HG02884 (cell line): Measurements from ENCODE around the gene SCN4A.
"Not testable (repeated sequence)": the region's sequence is repeated elsewhere in the genome, so short reads cannot be mapped to it uniquely, and the experiment has no call there.

Source experiments
- ATAC-seq: cut with Tn5 transposase; IDR thresholded peaks from one replicate; pipeline ENCODE4 v1.9.1; 2021; ENCODE audit warnings: mild to moderate bottlenecking, moderate library complexity; ENCODE audit not compliant: unreplicated experiment

The SCN4A gene

DNA sequence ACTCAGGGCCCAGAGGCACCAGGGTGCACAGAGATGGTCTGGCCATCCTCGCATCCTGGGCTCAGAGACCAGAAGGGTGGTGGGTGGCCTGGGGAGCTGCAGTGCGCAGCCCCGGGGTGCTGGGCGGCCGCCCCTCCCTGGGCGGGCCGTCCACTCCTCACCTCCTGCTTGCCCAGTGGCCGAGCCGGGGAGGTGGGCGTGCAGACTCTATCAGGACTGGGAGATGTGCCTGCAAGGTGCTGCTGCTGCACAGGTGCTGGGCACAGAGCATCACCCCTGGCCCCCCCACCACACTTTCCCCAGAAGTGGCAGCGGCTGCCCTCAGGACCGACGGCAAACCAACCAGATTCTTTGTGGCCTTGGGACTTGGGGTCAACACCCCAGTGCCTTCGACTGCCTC lies at the start of gene SCN4A:
TSS of gene SCN4A (minus strand) at position 123 of the 400 bp plus-strand sequence. CDS start at position 46, 77 bp downstream.
- ATAC-seq = no peak

DNA sequence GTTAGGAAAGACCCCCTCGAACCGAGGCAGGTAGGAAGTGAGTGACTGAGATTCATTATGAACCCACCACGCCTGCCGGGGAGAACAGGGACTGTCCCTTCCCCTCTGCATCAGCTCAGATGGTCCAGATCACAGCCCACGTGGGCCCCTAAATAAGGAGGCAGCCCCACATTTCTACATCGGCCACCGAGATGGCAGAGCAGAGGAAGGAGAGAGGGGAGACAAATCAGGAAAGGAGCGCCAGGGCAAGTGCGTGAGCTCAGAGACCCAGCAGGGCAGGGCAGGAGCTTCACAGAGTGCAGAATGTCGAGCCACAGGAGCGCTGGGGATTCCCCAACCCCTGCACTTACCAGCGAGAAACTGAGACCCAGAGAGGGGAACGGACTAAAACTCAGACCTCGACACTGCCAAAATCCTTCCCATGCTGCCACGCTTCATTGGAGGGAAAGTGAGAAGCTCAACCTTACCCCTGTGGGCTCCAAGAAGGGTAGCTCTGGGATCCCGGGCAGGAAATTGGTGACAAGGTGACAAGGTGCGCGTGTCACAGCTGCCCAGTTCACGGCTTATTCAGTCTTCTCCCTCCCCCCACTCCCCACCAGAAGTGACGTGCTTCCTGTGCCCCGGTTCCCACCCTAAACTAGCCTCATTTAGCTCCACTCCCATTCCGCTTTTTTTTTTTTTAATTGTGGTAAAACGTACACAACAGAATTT lies 47.5 kb upstream of the SCN4A start, which contains the start of gene ICAM2:
TSS of gene ICAM2 (minus strand) at position 578 of the 711 bp plus-strand sequence. CDS start 13,942 bp downstream, outside the sequence.
- peak; percentile 48 for ATAC-seq

DNA sequence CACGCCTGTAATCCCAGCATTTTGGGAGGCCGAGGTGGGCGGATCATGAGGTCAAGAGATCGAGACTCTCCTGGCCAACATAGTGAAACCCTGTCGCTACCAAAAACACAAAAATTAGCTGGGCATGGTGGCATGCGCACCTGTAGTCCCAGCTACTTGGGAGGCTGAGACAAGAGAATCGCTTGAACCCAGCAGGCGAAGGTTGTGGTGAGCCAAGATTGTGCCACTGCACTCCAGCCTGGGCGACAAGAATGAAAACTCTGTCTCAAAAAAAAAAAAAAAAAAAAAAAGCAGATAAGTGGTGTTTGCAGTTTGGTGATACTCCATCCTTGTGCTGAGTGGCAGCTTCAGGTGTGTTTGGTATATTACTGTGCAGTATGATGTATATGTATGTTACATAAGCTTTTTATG lies 46.8 kb upstream of the SCN4A start:
- ATAC-seq = not testable (repeated sequence)

DNA sequence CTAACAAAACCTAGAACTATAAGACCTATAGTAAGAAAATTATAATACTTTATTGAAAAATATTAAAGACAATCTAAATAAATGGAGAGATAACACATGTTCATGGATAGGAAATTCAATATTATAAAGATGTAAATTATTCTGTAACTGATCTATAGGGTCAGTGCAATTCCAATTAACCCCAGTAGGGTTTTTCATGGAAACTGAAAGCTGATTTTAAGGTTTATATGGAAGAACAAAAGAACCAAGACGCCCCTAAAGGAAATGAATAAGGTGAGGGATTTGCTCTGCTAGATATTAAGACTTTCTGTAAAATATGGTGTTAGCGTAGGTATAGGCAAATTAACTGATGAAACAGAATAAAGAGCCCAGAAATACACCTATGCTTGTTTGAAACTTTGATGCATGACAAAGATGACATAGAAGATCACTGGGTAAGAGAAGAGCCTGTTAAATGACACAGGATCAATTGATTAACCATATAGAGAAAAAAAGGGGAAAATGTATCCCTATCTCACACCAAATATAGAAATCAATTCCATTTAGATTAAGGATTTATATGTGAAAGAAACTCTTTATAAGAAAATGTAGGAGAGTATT lies 44.8 kb upstream of the SCN4A start:
- ATAC-seq = no peak

DNA sequence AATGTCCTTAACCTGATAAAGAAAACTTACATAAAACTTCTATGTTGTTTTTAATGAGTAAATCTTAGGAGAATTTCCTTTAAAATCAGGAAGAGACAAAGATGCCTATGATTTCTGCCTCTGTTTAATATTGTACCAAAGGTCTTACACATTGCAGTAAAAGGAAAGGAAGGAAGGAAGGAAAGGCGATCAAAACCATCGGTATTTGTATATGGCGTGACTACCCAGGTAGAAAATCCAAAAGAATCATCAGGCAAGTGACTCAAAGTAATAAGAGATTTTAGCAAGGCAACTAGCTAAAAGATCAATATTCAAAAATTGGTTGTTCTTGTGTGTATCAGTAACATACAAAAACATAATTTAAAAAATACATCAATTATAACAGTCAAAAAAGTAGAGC lies 44.3 kb upstream of the SCN4A start:
- no peak for ATAC-seq

DNA sequence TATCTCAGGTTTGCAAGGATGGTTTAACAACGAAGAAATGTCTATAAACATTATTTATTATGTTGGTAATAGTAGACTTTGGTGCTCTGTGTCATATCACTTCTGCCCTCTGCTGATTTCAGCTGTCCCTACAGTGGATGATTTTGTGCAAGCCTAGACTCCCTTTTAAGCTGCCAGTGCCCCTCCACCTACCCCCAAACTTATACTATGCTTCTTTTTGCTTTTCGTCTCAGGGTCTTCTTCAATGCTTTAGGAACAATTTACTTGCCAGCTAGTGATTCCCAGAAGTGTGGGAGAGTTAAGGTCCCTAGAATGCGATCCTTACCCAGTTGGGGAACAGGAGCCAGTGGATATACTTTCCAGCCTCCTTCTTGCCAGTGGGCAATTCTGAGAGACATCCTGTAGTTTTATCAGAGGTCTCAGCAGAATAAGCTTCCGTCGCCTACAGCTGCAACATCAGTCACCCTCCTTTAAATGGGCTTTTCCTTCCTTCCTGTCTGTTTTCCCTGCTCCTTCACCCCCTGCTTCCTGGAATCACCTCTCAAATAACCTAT lies 43.6 kb upstream of the SCN4A start:
- no peak for ATAC-seq

DNA sequence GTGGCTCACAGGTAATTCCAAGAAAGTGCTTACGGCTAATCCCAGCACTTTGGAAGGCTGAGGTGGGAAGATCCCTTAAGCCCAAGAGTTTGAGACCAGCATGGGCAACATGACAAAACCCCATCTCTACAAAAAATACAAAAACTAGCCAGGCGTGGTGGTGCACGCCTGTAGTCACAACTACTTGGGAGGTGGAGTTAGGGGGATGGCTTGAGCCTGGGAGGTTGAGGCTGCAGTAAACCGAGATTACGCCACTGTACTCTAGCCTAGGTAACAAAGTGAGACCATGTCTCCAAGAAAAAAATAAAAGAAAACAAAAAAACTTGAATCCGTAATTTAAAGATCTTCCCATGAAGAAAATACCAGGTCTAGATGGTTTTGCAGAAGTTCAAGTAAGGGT lies 42.7 kb upstream of the SCN4A start:
- no peak for ATAC-seq

DNA sequence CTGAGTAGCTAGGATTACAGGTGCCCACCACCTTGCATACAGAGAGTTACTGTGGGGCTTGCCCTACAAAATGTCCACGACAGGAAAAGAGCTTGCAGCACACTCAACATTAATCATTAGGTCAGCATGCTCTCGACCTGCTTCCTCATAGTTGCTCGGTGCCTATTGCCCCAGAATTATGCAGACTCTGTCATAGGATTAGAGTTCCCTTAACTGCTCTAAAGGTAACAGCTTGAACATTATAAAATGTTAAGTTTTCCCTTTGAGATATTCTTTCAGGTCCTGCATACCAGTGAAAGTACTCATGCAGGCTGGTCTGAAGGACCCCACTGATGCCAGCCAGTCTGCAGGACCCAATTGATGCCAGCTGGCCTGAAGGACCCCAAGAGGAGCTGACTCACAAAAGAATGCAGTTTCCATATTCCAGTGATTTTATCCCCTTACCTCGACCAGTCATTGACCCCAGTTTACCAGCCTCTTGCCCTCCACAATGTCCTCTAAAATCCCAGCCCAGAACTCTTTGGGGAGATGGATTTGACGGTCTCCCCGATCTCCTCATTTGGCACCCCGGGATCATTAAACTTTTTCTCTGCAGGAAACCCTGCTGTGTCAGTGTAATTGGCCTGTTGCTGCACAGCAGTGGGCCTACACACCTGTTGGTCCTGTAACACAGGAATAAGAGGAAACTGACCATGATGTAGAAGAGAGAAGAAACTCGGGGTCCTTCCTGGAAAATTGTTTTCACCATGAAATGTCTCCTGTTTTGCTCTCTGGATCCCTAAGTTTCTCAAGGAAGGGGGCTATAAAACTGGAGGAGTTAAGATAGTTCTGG lies 37.1 kb upstream of the SCN4A start:
- no peak for ATAC-seq

DNA sequence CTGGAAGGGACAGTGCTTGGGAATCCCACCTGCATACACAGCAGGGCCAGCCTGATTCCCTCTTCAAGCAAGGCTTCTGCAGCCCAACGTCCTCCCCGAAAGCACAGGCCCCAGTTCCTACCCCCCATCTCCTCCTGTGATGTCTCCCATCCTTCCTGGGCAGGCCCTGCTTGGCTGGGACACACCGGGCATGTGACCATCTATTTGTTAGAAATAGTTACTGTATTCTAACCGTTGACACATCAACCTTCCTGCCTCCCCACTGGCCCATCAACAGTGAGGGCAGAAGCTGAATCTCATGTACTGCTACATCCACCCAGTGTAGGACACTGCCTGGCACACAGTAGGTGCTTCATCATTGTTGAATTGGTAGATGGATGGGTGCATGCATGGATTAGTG lies 36.1 kb upstream of the SCN4A start:
- no peak for ATAC-seq

DNA sequence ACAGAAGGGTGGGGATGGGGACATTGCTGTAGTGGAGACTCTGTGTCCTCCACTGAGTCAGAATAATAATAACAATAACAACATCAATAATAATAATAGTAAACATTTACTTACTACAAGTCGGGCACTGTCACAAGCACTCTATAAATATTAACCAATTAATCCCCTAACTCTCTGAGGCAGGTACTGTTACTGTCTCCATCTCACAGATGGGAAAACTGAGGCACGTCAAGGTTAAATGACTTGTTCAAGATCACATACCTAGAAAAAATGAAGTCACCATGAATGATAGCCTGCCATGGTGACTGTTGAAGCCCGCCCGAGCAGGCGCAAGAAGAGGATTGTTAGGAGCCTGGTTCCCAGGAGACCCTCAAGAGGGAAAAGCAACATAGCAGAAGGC lies 35.6 kb upstream of the SCN4A start:
- no peak for ATAC-seq

DNA sequence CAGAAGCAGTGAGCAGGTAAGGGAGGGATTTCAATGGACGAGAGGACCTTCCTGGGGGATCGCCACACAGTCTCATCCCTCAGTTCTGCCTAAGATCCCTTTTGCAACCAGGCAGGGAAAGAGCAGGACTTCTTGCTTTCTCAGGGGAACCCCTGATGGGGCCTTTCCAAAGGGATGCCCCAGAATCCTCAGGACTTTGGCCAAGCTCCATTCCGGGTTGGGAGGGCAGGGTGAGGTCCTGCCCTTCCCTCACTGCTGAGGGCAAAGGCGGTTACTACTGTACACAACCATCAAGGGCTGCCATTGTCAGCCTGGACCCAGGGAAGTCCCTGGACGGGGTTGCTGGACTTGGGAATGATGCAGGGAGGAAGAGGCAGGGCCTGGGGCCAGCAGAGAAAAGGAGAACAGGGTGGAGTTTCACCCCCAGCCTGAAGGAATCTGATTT lies 35.1 kb upstream of the SCN4A start:
- ATAC-seq = no peak

DNA sequence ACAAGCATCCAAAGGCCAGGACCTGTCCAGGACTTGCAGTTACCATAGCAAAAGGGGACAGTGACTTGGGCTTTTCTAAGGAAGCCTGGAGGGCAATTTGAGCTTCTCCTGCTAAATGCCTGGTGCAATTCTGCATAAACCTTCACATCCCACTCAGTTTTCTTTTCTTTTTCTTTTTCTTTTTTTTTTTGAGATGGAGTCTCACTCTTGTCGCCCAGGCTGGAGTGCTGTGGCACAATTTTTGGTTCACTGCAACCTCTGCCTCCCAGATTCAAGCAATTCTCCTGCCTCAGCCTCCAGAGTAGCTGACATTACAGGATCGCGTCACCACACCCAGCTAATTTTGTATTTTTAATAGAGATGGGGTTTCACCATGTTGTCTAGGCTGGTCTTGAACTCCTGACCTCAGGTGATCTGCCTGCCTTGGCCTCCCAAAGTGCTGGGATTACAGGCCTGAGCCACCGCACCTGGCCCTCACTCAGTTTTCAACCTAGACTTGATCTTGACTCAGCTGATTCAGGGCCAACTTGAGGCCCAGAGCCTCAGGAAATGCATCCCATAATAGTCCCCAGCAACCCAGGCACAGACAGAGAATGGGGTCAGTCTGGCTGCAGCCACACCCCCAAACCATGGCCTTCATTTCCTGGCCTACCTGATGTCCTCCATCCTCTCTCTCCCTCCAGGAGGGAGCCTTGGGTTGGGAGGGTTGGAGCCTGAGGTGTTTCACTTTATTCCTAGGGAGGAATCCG lies 34.5 kb upstream of the SCN4A start:
- not testable (repeated sequence) for ATAC-seq

DNA sequence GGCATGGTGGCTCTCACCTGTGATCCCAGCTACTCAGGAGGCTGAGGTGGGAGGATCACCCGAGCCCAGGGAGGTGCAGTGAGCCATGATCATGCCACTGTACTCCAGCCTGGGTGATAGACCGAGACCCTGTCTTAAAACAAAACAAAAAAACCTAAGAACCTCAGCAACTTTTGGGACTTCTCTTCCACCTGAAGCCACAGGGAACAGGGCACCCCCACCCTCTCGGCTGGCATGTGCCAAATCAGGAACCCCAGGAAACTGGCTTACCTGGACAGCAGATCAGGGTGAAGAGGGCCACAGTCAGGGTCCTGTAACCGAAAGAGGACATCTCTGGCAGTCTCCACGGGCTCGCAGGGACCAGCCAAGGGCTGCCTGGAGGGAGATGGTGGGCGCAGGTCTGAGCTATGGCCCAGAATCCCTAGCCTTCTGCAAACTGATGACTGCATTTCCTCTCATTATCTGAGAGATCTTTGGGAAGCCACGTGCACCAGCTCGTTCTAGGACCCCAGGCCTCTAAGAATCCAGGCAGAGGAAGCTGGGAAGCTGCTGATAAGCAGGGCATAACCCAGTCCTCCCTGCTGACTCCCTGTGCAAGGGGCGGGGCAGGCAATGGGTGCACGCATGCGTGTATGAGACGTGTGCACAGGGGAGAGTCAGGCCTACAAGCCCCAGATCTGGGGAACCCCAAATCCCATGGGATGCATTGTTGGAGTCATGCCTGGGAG lies 33.8 kb upstream of the SCN4A start:
- no peak for ATAC-seq

DNA sequence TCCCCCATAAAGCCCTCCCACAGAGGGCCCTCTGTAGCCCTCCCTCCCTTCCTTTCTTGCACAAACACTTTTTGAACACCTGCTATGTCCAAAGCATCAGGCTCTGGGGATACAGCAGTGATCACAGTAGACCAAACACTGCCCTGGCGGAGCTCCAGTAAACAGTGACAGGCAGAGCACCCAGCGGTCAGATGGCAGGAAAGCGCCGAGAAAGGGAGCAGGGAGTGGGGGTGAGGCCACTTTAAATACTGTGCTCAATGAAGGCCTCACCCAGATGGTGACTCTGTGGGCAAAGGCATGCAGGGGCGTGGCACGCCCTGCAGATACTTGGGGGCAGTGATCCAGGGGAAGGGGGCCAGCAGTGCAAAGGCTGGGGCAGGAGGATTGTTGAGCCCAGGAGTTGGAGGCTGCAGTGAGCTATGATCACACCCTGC lies 33.0 kb upstream of the SCN4A start:
- no peak for ATAC-seq

DNA sequence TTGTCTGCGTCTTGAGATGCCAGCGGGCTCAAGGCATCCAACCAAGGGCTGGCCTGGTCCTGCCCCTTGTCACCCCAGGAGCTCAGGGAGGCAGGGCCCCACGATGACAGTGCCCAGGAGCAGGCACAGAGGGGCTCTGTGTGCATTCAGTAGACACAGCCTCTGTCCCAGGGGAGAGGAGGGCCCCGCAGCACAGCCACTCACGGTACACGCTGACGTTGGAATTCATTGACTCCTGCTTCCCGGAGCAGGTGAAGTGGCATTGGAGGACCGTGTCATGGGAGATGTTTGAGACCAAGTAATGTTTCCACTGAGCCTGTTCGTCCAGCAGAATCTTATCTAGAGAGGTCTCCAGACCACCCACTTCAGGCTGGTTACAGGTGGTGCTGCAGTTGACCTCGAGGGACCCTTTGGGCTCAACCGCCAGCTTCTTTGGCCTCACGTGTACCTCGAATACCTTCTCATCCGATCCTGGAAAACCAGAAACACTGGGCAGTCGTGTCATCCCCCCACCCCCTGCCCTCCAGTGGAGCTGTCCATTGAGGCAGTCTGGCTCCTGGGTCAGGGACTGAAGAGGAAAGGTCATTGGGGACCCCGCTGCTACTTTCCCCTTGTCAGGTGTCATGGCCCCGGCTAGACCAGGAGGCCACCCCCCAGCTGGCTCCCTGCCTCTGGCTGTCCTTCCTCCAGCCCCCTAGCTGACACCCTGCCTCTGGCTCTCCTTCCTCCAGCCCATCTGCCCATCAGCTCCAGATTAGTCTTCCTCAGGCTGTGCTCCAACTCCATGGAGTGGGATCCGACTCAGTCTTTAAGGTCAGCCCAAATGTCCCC lies 32.4 kb upstream of the SCN4A start:
- no peak for ATAC-seq

DNA sequence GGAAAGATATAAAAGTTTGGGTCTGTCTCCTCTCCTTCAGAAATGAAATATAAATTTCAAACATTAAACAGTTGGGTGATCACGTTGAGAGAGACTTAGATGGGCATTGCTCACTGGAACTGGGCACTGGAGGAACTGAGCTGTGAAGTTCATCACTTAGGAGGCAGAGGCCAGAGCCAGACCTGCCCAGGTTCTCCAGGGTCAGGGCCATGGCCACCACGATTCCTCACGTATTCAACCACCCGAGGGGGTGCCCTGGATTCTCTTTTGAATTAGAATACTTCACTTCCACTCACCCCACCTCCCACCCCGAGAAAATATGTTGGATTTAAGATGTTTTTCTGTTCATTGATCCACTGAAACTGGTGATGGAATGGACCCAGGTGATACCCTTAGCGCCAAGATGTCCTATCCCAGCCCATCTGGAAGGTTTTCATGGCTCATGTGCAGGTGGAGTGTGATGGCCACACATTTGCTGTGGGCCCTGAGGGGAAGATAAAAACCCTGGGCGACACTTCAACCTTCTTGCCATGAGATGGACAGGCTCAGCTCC lies 31.6 kb upstream of the SCN4A start:
- no peak for ATAC-seq

DNA sequence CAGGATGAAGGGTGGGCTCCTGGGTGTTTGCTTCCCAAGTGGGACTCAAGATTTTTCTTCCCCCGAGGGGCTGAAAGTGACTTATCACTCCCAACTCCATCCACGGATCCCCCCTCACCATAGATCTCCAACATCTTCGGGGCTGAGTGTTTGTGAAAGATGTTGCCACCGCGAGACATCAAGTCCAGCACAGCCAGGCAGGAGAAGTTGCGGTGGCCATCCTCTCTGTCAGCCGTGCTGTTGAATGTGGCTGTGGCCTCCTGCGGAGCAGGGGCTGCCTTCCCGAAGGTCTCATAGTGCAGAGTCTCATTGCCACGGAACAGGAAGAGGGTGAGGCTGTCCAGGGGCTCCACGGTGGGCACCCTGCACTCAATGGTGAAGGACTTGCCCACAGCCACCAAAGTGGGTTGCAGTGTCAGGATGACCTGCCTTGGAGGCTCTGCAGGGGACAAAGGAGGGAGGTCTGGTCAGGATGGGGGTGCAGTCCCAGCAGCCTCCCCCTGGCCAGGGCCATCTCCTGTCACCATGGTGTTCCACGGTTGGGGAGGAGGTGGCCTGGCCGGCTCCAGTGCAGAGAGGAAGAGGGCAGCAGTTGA lies 30.9 kb upstream of the SCN4A start:
- no peak for ATAC-seq
